ENCODE measurements around the gene ZNF763. TPM values are rescaled to one million over a fixed set of nuclear protein-coding genes. Genes with fewer than 3 reads are reported as not detected.

ZNF763 gene
- total RNA-seq, 1 experiment from 2014 or later: 0.39 TPM

- DNase-seq (ENCODE audit: low read depth, low spot score): no peak
- POLR2A ChIA-PET: no interaction called here
- TF ChIP-seq TCF7L2 (IDR thresholded peaks at IDR 0.05; ENCODE audit: low read depth, low read length) (no peak), SIN3A (IDR thresholded peaks at IDR 0.05; ENCODE audit: borderline replicate concordance, insufficient read depth, low read depth, low read length) (no peak), CTCF (IDR thresholded peaks at IDR 0.05) (no peak), POLR2AphosphoS5 (IDR thresholded peaks at IDR 0.05; ENCODE audit: low read depth, low read length) (no peak)
- TF ChIP-seq, protein P1, sequence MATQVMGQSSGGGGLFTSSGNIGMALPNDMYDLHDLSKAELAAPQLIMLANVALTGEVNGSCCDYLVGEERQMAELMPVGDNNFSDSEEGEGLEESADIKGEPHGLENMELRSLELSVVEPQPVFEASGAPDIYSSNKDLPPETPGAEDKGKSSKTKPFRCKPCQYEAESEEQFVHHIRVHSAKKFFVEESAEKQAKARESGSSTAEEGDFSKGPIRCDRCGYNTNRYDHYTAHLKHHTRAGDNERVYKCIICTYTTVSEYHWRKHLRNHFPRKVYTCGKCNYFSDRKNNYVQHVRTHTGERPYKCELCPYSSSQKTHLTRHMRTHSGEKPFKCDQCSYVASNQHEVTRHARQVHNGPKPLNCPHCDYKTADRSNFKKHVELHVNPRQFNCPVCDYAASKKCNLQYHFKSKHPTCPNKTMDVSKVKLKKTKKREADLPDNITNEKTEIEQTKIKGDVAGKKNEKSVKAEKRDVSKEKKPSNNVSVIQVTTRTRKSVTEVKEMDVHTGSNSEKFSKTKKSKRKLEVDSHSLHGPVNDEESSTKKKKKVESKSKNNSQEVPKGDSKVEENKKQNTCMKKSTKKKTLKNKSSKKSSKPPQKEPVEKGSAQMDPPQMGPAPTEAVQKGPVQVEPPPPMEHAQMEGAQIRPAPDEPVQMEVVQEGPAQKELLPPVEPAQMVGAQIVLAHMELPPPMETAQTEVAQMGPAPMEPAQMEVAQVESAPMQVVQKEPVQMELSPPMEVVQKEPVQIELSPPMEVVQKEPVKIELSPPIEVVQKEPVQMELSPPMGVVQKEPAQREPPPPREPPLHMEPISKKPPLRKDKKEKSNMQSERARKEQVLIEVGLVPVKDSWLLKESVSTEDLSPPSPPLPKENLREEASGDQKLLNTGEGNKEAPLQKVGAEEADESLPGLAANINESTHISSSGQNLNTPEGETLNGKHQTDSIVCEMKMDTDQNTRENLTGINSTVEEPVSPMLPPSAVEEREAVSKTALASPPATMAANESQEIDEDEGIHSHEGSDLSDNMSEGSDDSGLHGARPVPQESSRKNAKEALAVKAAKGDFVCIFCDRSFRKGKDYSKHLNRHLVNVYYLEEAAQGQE (IDR thresholded peaks at IDR 0.05; ENCODE audit: insufficient read depth in 1 of 2, low read depth in 2 of 2, low read length in 1 of 2): no peak
- no TSS peak for BruUV-seq (replicated peaks)
- no peak overlapping the region for H3K4me3 ChIP-seq (ENCODE audit: low read depth in 2 of 2, low read length in 2 of 2)
- in situ Hi-C loops (cut with HindIII; ENCODE audit: low pct_unique_long_range_greater_than_20kb, low sequenced_read_pairs) (no loop called here), intact Hi-C loops (cut with micrococcal nuclease; ENCODE audit: unreplicated experiment) (no loop called here)
- H3K4me1 ChIP-seq (ENCODE audit: control insufficient read depth, insufficient read depth, low read length): no peaks in the 10 kb centered on the region
- H3K9me3 ChIP-seq (ENCODE audit: control insufficient read depth, insufficient read depth, low read depth, low read length): peaks cover 2% of the 10 kb centered on the region; the same call in 1 of the 2 replicates
- no peak for ATAC-seq
- H3K27me3 ChIP-seq (ENCODE audit: control insufficient read depth, insufficient read depth, low read length): no peaks in the 10 kb centered on the region
- CTCF ChIA-PET: no interaction called here
- H3K27ac ChIP-seq (ENCODE audit: low read length): no peak overlapping the region
- H3K36me3 ChIP-seq (ENCODE audit: control insufficient read depth, insufficient read depth, low read length): no peaks in the 10 kb centered on the region; the same call in 1 of the 2 replicates
These were observed 30.3 kb downstream of the ZNF763 start for GRCh38 chr19:11995174-11995573.

GRCh38 chr19:12000152-12000981, 35.5 kb downstream of the ZNF763 start:
- Histone ChIP-seq H3K4me3 (ENCODE audit: low read depth in 2 of 2, low read length in 2 of 2) (no peak overlapping the region), H3K4me1 (ENCODE audit: control insufficient read depth, insufficient read depth, low read length) (no peaks in the 10 kb centered on the region), H3K27ac (ENCODE audit: low read length) (no peak overlapping the region), H3K27me3 (ENCODE audit: control insufficient read depth, insufficient read depth, low read length) (no peaks in the 10 kb centered on the region), H3K9me3 (ENCODE audit: control insufficient read depth, insufficient read depth, low read depth, low read length) (no peaks in the 10 kb centered on the region; the same call in 1 of the 2 replicates), H3K36me3 (ENCODE audit: control insufficient read depth, insufficient read depth, low read length) (no peaks in the 10 kb centered on the region)
- in situ Hi-C loops (cut with HindIII; ENCODE audit: low pct_unique_long_range_greater_than_20kb, low sequenced_read_pairs): no loop called here
- DNase-seq (ENCODE audit: low read depth, low spot score) (no peak), ATAC-seq (no peak)
- CTCF ChIA-PET: no interaction called here
- TF ChIP-seq, protein P1 (IDR thresholded peaks at IDR 0.05; ENCODE audit: insufficient read depth in 1 of 2, low read depth in 2 of 2, low read length in 1 of 2): no peak
- TF ChIP-seq TCF7L2 (IDR thresholded peaks at IDR 0.05; ENCODE audit: low read depth, low read length): no peak
- intact Hi-C loops (cut with micrococcal nuclease; ENCODE audit: unreplicated experiment): no loop called here
- no TSS peak for BruUV-seq (replicated peaks)
- POLR2A ChIA-PET: no interaction called here

Measured in Panc1 (cell line).